GM12874 (cell line): Measurements from ENCODE around the gene UBE2G2.

Source experiments
- CTCF ChIP-seq: IDR thresholded peaks from 2 replicates; pipeline ENCODE4 v1.5.1; 2011; ENCODE audit warnings: low read depth, mild to moderate bottlenecking, control low read depth, low read length, moderate library complexity; ENCODE audit not compliant: insufficient read depth

UBE2G2 gene

GRCh38 chr21:44763050-44763378 lies 38.6 kb downstream of the UBE2G2 start:
- no peak for TF ChIP-seq CTCF

- no peak for TF ChIP-seq CTCF
Observed at GRCh38 chr21:44762221-44763049, 39.2 kb downstream of the UBE2G2 start.

- no peak for TF ChIP-seq CTCF
Observed at GRCh38 chr21:44761747-44762208, 39.8 kb downstream of the UBE2G2 start.

- TF ChIP-seq CTCF: peak; percentile 56; the same call in 1 of the 2 replicates
Observed at GRCh38 chr21:44761011-44761729, 40.5 kb downstream of the UBE2G2 start.

GRCh38 chr21:44760376-44760775 lies 41.2 kb downstream of the UBE2G2 start:
- no peak for TF ChIP-seq CTCF

GRCh38 chr21:44759628-44760285 lies 41.9 kb downstream of the UBE2G2 start:
- TF ChIP-seq CTCF: no peak
